ENCODE measurements around the gene PKN1.
"Not testable (repeated sequence)": the region's sequence is repeated elsewhere in the genome, so short reads cannot be mapped to it uniquely, and the experiment has no call there.

The PKN1 gene

DNA sequence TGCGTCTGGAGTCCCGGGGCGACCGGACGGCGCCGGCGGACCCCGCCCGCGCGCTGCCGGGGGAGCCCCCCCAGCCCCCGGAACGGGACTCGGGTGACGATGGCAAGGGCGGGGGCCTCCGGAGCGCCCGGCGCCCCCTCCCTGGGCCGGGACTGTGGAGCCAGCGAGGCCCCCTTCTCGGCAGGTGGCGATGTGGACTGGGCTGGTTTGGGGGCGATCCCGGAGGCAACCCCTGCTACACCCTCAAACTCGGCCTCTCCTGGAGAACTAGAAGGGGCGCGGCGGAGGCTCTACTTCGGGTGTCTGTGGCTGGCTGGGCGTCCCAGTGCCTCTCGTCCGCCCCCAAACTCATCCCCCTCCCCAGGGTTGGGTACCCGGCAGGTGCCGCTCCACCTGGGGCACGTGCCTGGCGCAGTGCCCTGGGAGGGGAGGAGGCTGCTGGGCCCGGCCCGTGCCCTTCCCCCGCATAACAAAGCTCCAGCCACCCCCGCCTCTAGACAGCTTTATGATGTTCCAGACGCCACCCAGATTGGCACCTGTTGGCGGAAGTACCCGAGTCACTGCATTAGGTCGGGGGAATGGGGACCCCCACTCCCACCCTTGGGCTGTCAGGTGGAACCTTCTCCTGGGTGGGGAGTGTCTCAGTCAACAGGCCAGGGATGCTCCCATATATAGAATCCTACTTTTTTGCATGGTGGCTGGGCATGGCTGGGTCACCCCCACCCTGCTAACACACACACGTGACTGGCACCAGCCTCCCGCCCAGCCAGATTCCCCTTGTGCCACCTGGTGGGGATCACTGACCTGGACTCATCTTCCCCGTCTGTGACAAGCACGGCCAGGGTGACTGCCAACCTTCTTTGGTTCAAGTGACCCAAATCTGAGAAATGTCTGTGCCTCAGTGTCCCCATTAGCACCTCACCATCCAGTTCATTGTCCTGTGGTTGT lies 722 bp downstream of the PKN1 start:
- peak; percentile 63 for DNase-seq

DNA sequence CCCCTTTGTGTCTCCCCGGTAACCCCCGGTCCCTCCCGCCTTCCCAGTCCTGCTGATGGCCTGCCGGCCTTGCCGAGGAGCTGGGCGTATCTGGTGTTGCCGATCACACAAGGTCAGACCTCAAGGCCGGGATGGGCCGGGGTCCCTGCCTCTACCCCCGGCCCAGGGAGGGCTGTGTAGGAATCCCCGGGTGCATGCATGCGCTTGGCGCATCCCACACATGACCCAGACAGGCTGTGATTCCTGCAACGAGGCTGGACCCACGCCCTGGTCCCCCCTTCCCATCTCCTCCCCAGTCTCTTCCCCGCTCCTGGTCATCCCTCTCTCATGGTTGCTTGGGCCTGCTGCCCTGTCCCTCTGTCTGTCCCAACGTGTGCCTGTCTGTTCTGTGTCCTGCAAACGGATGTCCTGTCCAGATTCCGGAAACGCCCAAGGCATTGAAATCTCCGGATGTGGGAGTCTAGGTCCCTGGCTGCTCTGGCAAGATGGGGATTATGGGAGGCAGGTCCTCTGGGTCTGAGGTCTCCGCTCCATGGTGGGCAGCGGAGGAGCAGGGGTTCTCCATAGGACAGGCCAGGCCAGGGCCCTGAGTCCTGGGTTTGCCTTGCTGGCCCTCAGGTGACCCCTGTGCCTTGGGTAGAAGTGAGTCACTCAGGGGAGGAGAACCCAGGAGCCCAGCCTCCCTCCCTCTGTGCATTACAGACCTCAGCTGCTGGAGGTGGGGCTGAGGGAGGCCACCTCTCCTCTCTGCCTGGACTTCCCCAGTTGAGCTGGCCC lies 1.6 kb downstream of the PKN1 start:
- peak; percentile 45 for DNase-seq

GRCh38 chr19:14435320-14436050 lies 2.4 kb downstream of the PKN1 start:
- DNase-seq: no peak

- no peak for DNase-seq
These were observed 4.6 kb downstream of the PKN1 start for GRCh38 chr19:14437578-14438140.

- DNase-seq: no peak
These were observed 5.9 kb downstream of the PKN1 start for GRCh38 chr19:14439014-14439413.

- DNase-seq: peak; percentile 79
These were observed 6.9 kb downstream of the PKN1 start for GRCh38 chr19:14440049-14440448.

- no peak for DNase-seq
These were observed 8.2 kb downstream of the PKN1 start for GRCh38 chr19:14441041-14441938.

- no peak for DNase-seq
These were observed 10.0 kb downstream of the PKN1 start for GRCh38 chr19:14442891-14443631.

GRCh38 chr19:14443632-14444216 lies 10.6 kb downstream of the PKN1 start:
- DNase-seq: no peak

GRCh38 chr19:14446336-14447036 lies 13.4 kb downstream of the PKN1 start:
- DNase-seq: no peak

GRCh38 chr19:14449321-14449720 lies 16.2 kb downstream of the PKN1 start:
- DNase-seq: no peak

DNA sequence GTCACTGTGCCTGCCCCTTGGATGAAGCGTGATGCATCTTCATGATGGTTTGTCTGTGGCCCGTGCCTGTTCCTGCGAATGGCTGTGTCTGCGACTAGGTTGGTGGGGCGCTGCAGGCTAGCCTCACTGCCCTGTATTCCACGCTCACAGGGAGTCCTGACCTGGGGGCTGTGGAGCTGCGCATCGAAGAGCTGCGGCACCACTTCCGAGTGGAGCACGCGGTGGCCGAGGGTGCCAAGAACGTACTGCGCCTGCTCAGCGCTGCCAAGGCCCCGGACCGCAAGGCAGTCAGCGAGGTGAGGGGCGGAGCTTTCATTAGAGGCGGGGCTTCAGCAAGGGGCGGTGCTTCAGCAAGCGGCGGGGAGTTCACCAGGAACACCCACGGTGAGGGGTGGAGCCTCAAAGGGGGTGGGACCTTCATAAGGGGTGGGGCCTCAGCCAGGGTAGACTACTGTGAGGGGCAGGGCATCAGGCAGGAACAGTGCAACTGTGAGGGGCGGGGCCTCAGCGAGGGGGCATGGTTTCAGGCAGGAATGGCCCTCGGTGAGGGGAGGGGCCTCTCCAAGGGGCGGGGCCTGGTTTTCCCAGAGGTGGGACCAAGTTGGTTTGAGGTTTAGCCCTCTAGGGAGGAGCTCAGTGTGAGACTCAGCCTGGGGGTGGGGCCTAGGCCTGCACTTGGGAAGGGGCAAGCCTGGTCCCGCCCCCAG lies 17.2 kb downstream of the PKN1 start:
- DNase-seq: peak; percentile 78

- DNase-seq: no peak
These were observed 17.8 kb downstream of the PKN1 start for GRCh38 chr19:14450876-14451275.

DNA sequence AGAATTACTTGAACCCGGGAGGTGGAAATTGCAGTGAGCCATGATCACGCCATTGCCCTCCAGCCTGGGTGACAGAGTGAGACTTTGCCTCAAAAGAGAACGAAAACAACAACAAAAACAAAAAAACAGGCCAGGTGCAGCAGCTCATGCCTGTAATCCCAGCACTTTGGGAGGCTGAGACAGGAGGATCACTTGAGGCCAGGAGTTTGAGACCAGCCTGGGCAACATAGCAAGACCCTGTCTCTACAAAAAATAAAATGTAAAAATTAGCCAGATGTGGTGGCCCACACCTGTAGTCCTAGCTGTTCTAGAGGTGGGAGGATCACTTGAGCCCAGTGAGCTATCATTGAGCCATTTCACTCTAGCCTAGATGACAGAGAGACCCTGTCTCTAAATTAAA lies 19.2 kb downstream of the PKN1 start:
- DNase-seq: not testable (repeated sequence)

DNA sequence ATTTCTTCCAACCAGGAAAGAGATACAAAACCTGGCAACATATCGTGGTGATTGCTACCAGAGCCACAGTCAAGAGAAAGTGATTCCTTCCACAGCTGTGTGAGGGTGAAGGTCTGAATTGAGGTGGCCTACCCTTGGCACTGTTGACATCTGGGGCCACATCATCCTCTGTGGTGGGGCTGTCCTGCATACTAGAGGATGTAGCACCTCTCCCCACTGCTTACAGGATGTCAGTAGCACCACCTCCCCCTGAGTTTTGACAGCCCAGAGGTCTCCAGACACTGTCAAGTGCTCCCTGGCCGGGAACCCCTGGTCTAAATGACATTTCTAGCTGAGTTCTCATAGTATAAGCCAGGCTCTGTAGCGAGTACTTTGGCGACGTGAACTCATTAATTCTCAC lies 26.6 kb downstream of the PKN1 start:
- DNase-seq: peak; percentile 67

GRCh38 chr19:14460935-14461334 lies 27.8 kb downstream of the PKN1 start:
- DNase-seq: no peak

- DNase-seq: not testable (repeated sequence)
These were observed 29.3 kb downstream of the PKN1 start for GRCh38 chr19:14462401-14462800.

GRCh38 chr19:14463747-14464146 lies 30.6 kb downstream of the PKN1 start:
- no peak for DNase-seq

DNA sequence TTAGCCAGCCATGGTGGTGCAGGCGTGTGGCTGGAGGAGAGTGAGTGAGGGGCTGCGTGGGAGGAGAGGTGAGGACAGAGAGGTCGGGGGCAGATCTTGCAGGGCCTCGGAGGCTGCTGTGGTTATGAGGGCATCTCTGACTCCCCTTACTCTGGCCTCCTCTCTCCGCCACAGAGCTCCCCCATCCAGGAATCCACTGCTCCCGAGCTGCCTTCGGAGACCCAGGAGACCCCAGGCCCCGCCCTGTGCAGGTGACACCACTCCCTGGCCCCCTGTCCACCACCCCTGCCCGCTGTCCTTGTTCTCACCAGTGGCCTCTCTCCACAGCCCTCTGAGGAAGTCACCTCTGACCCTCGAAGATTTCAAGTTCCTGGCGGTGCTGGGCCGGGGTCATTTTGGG lies 34.3 kb downstream of the PKN1 start:
- no peak for DNase-seq
